SK-N-SH treated with all-trans-retinoic acid at 6 μM for 48 hours (cell line): ENCODE measurements around the gene SLC1A7.

Source experiments
- ATAC-seq: fragments of 200-7000 bp; cut with Tn5 transposase; 3 replicates; pipeline ENCODE4 v1.9.1; 2020; ENCODE audit warnings: mild to moderate bottlenecking, moderate library complexity
- ARNTL ChIP-seq: fragments of 450-650 bp; formaldehyde crosslinking; IDR thresholded peaks from 2 replicates; pipeline ENCODE4 v1.5.0; 2020; ENCODE audit warnings: low read depth, mild to moderate bottlenecking, moderate library complexity, borderline replicate concordance
- BACH2 ChIP-seq: fragments of 250-450 bp; sonication (Bioruptor Pico); IDR thresholded peaks from 2 replicates; pipeline ENCODE4 v1.9.0; 2021; ENCODE audit warnings: mild to moderate bottlenecking, borderline replicate concordance
- CSDC2 ChIP-seq: fragments of 250-450 bp; sonication (Bioruptor Pico); IDR thresholded peaks from 2 replicates; pipeline ENCODE4 v1.5.0; 2020; ENCODE audit warnings: mild to moderate bottlenecking, moderate library complexity
- ESRRG ChIP-seq: fragments of 250-450 bp; sonication (Bioruptor Pico); IDR thresholded peaks from 2 replicates; pipeline ENCODE4 v1.6.1; 2021; ENCODE audit warnings: mild to moderate bottlenecking
- GLIS3 ChIP-seq: fragments of 250-450 bp; sonication (Bioruptor Pico); IDR thresholded peaks from 2 replicates; pipeline ENCODE4 v1.5.0; 2020; ENCODE audit warnings: mild to moderate bottlenecking, moderate library complexity
- ISL1 ChIP-seq: fragments of 250-450 bp; sonication (Bioruptor Pico); IDR thresholded peaks from 2 replicates; pipeline ENCODE4 v2.1.2; 2022; ENCODE audit warnings: mild to moderate bottlenecking, moderate library complexity
- OSR1 ChIP-seq: fragments of 250-450 bp; sonication (Bioruptor Pico); IDR thresholded peaks from 2 replicates; pipeline ENCODE4 v1.8.0; 2022; ENCODE audit warnings: moderate library complexity, mild to moderate bottlenecking, inconsistent platforms
- PPARA ChIP-seq: fragments of 250-450 bp; sonication (Bioruptor Pico); IDR thresholded peaks from 2 replicates; pipeline ENCODE4 v1.5.0; 2020; ENCODE audit warnings: mild to moderate bottlenecking, borderline replicate concordance
- RARB ChIP-seq: fragments of 250-450 bp; sonication (Bioruptor Pico); IDR thresholded peaks from 2 replicates; pipeline ENCODE4 v1.8.0; 2021; ENCODE audit warnings: mild to moderate bottlenecking, moderate library complexity
- TCF4 ChIP-seq: fragments of 250-450 bp; sonication (Bioruptor Pico); IDR thresholded peaks from 2 replicates; pipeline ENCODE4 v1.8.0; 2021; ENCODE audit warnings: mild to moderate bottlenecking, moderate library complexity, borderline replicate concordance
- ZC3H10 ChIP-seq: fragments of 250-450 bp; sonication (Bioruptor Pico); IDR thresholded peaks from 2 replicates; pipeline ENCODE4 v1.5.1; 2021; ENCODE audit warnings: mild to moderate bottlenecking, moderate library complexity
- ZFP3 ChIP-seq: fragments of 250-450 bp; sonication (Bioruptor Pico); IDR thresholded peaks from 2 replicates; pipeline ENCODE4 v1.5.0; 2020; ENCODE audit warnings: mild to moderate bottlenecking, moderate library complexity
- ZNF565 ChIP-seq: fragments of 450-650 bp; formaldehyde crosslinking; conservative IDR thresholded peaks from 2 replicates; pipeline ENCODE4 v1.5.0; 2020; ENCODE audit warnings: low read depth, mild to moderate bottlenecking, moderate library complexity
- ZNF70 ChIP-seq: fragments of 450-650 bp; formaldehyde crosslinking; IDR thresholded peaks from 2 replicates; pipeline ENCODE4 v1.5.0; 2020; ENCODE audit warnings: mild to moderate bottlenecking, moderate library complexity
- ZNF8 ChIP-seq: fragments of 450-650 bp; formaldehyde crosslinking; IDR thresholded peaks from 2 replicates; pipeline ENCODE4 v1.5.0; 2020; ENCODE audit warnings: mild to moderate bottlenecking, moderate library complexity
- TF ChIP-seq, protein P1 (sequence below): fragments of 250-450 bp; sonication (Bioruptor Pico); IDR thresholded peaks from 2 replicates; pipeline ENCODE4 v1.5.1; 2020; ENCODE audit warnings: low read depth, mild to moderate bottlenecking, moderate library complexity
- TF ChIP-seq, protein P2 (sequence below): fragments of 250-450 bp; sonication (Bioruptor Pico); IDR thresholded peaks from 2 replicates; pipeline ENCODE4 v1.5.1; 2021; ENCODE audit warnings: mild to moderate bottlenecking, moderate library complexity
- TF ChIP-seq, protein P3 (sequence below): fragments of 250-450 bp; sonication (Bioruptor Pico); IDR thresholded peaks from 2 replicates; pipeline ENCODE4 v1.8.0; 2021; ENCODE audit warnings: low read depth, mild to moderate bottlenecking, moderate library complexity, borderline replicate concordance
- TF ChIP-seq, protein P4 (sequence below): fragments of 250-450 bp; sonication (Bioruptor Pico); IDR thresholded peaks from 2 replicates; pipeline ENCODE4 v1.5.0; 2020; ENCODE audit warnings: mild to moderate bottlenecking, moderate library complexity

The SLC1A7 gene

DNA sequence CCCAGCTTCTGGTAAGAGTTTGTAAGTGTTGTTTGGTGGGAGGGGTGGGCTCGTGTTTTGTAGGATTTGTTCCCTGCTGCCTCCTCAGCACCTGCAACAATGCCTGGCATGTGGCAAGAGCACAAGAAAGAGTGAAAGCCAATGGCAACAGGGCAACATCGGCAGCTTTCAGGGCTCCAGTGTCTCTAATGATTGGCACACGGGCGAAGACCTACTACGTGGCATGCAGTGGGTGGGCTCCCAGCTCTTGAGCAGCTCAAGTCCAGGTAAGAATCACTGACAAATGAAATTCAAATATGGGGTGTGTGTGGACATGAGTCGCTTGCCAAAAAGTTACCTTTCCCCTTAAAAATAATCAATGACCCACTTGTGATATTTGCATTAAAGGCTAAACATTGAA lies 23.9 kb upstream of the SLC1A7 start:
- ATAC-seq: no peak
- TF ChIP-seq ZNF8 (CRISPR knock-in tag): no peak

DNA sequence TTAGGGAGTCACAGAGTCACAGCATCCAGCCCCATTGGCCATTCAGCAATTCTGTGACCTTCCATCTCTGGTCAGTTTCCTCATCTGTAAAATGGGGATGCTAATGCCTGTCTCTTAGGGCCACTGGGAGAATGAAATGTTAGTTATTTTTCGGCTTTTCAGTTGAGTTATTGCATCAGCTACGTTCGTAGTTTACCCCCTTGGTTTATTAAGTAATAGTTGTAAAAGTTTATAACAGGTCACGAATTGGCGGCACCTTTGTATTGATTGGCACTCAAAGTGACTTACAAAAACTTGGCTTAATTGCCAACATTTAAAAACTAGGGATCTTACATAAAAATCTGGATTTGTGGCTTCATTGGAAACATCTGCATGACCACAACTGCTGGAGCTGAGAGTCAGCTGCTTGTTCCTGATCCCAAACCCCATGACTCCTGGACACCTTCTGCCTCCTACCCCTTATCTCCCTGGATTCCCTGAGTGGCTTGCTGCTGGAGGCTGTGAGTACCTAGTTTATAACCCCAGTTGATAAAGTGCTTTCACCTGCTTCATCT lies 23.0 kb upstream of the SLC1A7 start:
- no peak for TF ChIP-seq OSR1 (CRISPR knock-in tag)
- no peak for ATAC-seq

DNA sequence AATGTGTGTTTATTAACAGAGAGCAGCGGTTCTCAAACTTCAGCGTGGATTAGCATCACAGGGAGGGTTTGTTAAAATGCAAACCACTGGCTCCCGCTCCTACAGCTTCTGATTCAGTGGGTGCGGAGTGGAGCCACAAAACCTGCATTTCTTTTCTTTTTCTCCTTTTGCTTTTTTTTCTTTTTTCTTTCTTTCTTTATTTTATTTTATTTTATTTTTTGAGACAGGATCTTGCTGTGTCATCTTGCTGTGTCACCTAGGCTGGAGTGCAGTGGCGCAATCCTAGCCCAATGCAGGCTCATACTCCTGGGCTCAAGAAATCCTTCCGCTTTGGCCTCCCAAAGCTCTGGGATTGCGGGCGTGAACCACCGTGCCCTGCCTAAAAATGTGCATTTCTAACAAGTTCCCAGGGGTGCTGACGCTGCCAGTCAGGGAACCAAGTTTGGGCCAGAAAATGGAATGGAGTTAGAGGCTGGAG lies 20.9 kb upstream of the SLC1A7 start:
- TF ChIP-seq ZNF565 (CRISPR knock-in tag) (no peak), RARB (CRISPR knock-in tag) (no peak), ZC3H10 (CRISPR knock-in tag) (no peak), ZFP3 (CRISPR knock-in tag) (no peak), ZNF70 (no peak), PPARA (no peak), TCF4 (CRISPR knock-in tag) (no peak)
- TF ChIP-seq, protein P1, sequence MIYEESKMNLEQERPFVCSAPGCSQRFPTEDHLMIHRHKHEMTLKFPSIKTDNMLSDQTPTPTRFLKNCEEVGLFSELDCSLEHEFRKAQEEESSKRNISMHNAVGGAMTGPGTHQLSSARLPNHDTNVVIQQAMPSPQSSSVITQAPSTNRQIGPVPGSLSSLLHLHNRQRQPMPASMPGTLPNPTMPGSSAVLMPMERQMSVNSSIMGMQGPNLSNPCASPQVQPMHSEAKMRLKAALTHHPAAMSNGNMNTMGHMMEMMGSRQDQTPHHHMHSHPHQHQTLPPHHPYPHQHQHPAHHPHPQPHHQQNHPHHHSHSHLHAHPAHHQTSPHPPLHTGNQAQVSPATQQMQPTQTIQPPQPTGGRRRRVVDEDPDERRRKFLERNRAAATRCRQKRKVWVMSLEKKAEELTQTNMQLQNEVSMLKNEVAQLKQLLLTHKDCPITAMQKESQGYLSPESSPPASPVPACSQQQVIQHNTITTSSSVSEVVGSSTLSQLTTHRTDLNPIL: no peak
- TF ChIP-seq, protein P2, sequence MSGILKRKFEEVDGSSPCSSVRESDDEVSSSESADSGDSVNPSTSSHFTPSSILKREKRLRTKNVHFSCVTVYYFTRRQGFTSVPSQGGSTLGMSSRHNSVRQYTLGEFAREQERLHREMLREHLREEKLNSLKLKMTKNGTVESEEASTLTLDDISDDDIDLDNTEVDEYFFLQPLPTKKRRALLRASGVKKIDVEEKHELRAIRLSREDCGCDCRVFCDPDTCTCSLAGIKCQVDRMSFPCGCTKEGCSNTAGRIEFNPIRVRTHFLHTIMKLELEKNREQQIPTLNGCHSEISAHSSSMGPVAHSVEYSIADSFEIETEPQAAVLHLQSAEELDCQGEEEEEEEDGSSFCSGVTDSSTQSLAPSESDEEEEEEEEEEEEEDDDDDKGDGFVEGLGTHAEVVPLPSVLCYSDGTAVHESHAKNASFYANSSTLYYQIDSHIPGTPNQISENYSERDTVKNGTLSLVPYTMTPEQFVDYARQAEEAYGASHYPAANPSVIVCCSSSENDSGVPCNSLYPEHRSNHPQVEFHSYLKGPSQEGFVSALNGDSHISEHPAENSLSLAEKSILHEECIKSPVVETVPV (CRISPR knock-in tag): no peak
- TF ChIP-seq, all 23 proteins: peak for 0
- ATAC-seq: no peak

DNA sequence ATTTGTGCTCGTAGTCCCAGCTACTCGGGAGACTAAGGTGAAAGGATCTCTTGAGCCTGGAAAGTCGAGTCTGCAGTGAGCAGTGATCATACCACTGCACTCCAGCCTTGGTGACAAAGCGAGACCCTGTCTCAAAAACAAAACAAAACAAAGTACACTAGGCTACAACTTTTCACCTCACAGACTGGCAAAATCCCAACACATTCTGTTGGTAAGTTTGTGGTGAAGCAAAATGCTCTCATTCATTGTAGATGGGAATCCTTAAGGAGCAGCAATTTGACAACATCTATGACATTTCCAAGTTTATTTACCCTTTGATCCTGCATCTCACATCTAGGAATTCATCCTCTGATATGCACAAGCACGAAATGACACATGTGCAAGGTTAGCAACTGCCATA lies 20.2 kb upstream of the SLC1A7 start:
- TF ChIP-seq ISL1 (CRISPR knock-in tag) (no peak), ESRRG (CRISPR knock-in tag) (no peak), RARB (CRISPR knock-in tag) (no peak), ZFP3 (CRISPR knock-in tag) (no peak), ARNTL (no peak), GLIS3 (CRISPR knock-in tag) (no peak)
- TF ChIP-seq, protein P3, sequence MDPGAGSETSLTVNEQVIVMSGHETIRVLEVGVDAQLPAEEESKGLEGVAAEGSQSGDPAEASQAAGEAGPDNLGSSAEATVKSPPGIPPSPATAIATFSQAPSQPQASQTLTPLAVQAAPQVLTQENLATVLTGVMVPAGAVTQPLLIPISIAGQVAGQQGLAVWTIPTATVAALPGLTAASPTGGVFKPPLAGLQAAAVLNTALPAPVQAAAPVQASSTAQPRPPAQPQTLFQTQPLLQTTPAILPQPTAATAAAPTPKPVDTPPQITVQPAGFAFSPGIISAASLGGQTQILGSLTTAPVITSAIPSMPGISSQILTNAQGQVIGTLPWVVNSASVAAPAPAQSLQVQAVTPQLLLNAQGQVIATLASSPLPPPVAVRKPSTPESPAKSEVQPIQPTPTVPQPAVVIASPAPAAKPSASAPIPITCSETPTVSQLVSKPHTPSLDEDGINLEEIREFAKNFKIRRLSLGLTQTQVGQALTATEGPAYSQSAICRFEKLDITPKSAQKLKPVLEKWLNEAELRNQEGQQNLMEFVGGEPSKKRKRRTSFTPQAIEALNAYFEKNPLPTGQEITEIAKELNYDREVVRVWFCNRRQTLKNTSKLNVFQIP: no peak
- TF ChIP-seq, all 23 proteins: peak for 0
- no peak for ATAC-seq

DNA sequence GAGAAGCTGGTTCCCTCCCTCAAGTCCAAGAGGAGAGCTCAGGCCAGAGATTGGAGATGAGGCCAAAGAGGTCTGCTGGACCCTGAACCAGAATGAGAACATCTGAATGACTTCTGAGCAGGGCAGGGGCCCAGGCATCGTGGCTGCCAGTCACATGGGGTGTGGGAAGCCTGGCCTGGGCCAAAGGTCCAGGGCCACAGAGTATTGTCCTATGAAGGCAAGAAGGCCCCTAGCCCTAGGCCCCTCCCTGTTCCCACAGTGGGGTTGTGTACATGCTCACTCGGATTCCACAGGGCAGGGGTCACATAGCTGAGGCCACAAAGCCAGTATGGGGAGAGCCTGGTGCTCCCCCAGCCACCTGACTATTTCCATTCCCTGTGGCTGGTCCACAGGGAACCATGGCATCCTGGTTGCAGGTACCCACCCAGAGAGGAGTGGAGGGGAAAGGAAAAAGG lies 18.5 kb upstream of the SLC1A7 start:
- no peak for ATAC-seq
- TF ChIP-seq, protein P4, sequence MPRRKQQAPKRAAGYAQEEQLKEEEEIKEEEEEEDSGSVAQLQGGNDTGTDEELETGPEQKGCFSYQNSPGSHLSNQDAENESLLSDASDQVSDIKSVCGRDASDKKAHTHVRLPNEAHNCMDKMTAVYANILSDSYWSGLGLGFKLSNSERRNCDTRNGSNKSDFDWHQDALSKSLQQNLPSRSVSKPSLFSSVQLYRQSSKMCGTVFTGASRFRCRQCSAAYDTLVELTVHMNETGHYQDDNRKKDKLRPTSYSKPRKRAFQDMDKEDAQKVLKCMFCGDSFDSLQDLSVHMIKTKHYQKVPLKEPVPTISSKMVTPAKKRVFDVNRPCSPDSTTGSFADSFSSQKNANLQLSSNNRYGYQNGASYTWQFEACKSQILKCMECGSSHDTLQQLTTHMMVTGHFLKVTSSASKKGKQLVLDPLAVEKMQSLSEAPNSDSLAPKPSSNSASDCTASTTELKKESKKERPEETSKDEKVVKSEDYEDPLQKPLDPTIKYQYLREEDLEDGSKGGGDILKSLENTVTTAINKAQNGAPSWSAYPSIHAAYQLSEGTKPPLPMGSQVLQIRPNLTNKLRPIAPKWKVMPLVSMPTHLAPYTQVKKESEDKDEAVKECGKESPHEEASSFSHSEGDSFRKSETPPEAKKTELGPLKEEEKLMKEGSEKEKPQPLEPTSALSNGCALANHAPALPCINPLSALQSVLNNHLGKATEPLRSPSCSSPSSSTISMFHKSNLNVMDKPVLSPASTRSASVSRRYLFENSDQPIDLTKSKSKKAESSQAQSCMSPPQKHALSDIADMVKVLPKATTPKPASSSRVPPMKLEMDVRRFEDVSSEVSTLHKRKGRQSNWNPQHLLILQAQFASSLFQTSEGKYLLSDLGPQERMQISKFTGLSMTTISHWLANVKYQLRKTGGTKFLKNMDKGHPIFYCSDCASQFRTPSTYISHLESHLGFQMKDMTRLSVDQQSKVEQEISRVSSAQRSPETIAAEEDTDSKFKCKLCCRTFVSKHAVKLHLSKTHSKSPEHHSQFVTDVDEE (CRISPR knock-in tag): no peak
- TF ChIP-seq ARNTL (no peak), OSR1 (CRISPR knock-in tag) (no peak), BACH2 (no peak), ZNF70 (no peak), ZNF8 (CRISPR knock-in tag) (no peak), GLIS3 (CRISPR knock-in tag) (no peak), PPARA (no peak), ZNF565 (CRISPR knock-in tag) (no peak), ZC3H10 (CRISPR knock-in tag) (no peak), CSDC2 (no peak), TCF4 (CRISPR knock-in tag) (no peak)
- TF ChIP-seq, protein P3: no peak
- TF ChIP-seq, protein P2 (CRISPR knock-in tag): no peak
- TF ChIP-seq, protein P1: no peak
